Dermis microvascular lymphatic vessel endothelial cell (primary cell): Measurements from ENCODE around the gene TLE2. TPM values are rescaled to one million over a fixed set of nuclear protein-coding genes. Genes with fewer than 3 reads are reported as not detected.

Experiments
- DNase-seq, 2 donors: peaks; one replicate each; pipeline versions ENCODE4 v3.0.0 to v3.0.0-alpha.2; 2010; ENCODE audit warnings: low read depth in 2 of 2
- total RNA-seq: library from RNA; depleted of rRNA; stranded (reverse); fragments of >200 nt; gene quantifications from 2 replicates; pipeline ENCODE4 v1.2.1, GENCODE V29; 2014

Gene TLE2
- 2.7 and 24.9 TPM in 2 replicates for total RNA-seq

DNA sequence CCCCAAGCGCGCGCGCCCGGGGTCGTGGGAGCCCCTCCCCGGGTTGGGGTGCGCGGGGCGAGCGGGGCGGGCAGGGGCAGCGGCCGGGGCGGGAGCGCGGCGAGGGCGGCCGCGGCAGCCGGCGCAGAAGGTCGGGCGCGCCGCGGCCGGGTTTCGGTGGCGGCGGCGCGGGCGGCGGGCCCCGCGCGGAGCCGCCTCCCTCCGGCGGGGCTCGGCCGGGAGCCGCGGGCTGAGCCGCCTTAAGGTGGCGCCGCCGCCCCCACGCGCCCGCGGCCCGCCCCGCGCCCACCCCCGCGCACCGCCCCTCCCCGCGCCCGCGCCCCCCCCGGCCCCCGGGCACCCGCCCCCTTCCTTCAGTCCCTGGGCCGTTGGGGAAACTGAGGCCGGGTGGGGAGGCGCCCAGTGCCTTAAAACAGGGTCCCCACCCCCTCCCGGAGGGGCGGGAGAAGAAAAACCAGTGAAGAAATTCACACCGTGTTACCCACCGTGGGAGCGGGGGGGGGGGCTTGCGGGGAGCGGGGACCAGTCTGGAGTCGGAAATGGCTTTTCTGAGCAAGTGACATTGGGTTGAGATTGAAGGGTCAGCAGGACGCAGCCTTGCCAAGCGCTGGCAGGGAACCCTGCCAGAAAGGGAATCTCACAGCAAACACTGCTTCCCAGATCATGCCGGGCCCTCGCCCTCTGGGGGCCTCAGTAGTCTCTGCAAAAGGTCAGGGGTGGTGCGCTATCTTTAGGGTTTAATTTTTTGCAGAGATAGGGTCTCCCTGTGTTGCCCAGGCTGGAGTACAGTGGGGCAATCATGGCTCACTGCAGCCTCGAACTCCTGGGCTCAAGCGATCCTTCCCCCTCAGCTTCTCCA, at the start of gene TLE2:
TLE2 (minus strand) TSS at position 216 of the 859 bp plus-strand sequence. CDS start 376 bp downstream, outside the sequence.
- DNase-seq: peak in 1 of 2 donors; percentile 24

DNA sequence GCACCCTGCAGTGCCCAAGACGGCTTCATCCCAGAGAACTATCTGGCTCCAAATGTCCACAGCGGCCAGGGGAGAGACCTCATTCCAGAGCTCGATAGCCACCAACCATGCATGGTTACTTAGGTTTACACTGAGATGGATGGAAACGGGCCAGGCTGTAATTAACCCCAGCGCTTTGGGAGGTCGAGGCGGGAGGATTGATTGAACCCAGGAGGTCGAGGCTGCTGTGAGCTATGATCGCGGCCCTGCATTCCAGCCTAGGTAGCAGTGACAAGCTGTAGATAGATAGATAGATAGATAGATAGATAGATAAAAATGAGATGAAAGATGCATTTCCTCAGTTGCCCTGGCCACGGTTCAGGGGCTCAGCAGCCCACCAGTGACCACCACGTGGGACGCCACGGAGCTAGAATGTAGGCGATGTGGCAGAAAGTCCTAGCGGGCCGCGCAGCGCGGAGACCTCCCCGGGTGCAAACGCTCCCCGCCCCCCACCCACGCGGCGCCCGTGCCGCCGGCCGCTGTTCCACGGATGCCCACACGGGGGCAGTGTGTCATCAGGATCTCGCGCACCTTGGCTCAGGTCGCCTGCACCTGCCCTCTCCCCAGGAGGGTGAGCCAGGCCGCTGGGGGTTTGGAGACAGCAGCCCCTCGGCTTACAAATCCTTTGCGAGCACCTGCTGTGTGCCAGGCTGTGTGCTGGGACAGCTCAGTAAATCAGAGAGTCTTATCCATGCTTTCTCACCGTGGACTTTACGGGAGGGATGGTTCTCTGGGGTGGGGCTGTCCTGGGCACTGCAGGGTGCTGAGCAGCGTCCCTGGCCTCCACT, 46.7 kb upstream of the TLE2 start:
- peak in 1 of 2 donors; percentile 36 for DNase-seq

- peak in 1 of 2 donors; percentile 13 for DNase-seq
Observed at GRCh38 chr19:3073931-3074595, 45.0 kb upstream of the TLE2 start.

DNA sequence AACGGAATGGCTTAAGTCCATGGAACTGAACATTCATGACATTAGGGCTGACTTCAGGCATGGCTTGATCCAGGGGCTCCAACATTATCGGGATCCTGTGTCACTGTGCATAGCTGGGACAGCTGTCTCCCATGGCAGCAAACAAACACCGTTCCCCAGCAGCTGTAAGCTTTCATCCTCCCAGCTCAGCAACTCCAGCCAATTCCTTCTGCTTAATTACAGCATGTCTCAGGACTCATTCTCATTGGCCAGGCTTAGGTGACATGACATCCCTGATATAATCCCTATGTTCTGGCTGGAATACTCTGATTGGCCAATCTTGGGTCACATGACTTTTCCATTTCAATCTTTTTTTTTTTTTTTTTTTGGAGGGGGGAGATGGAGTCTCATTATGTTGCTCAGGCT, 44.1 kb upstream of the TLE2 start:
- DNase-seq: peak in 1 of 2 donors; percentile 53

DNA sequence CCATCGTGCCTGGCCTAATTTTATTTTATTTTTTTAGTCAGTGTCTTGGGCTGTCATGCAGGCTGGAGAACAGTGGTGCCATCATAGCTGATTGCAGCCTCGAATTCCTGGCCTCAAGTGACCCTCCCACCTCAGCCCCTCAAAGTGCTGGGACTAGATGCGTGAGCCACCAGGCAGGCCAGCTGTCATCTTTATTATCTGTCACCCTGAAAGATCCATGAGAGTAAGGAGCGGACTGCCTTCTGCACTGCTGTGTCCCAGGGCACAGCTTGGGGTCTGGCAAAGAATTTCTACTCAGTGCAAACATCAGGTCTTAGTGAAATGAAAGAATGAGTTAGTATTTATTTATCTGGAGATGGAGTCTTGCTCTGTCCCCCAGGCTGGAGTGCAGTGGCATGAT, 42.7 kb upstream of the TLE2 start:
- DNase-seq: no peak

- DNase-seq: peak in 1 of 2 donors; percentile 55
Observed at GRCh38 chr19:3068071-3068470, 39.0 kb upstream of the TLE2 start.

GRCh38 chr19:3067563-3067962, 38.5 kb upstream of the TLE2 start:
- DNase-seq: no peak

GRCh38 chr19:3066482-3067049, 37.5 kb upstream of the TLE2 start:
- no peak for DNase-seq

DNA sequence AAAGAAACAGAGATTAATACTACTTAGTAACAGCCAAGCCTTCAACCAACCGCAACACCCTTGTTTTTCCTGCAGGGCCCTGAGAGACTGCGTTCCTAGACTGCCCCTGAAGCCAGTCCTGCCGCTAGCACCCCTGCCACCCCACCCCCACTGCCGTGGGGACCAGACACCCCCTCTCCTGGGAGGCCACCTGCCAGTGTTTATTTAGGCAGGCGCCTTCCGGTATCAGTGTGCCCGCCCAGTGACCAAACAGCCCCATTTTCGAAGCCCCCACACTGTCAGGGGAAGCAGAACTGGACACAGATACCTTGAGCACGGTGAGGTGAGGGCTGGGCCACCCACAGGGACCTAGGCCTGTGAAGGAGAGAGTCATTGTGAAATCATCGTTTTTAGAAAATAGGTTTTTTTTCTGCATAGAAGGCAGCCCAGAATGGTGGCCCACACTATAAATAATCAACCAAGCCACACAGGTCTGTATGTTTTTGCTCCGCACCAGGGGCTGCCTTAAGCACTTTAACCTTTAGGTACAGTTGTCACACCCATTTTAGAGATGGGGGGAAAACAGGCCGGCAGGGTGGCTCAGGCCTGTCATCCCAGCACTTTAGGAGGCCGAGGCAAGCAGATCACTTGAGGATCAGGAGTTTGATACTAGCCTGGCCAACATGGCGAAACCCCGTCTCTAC, 36.7 kb upstream of the TLE2 start:
- DNase-seq: no peak

DNA sequence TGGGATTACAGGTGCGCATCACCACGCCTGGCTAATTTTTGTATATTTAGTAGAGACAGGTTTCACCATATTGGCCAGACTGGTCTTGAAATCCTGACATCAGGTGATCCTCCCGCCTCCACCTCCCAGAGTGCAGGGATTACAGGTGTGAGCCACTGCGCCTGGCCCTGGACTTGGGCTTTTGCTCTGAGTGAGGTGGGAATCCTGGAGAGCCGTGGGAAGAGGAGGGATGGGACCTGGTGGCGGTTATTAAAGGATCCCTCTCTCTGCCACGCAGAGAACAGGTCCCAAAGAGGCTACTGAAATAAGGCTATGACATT, 34.9 kb upstream of the TLE2 start:
- DNase-seq: no peak

GRCh38 chr19:3062165-3063105, 33.4 kb upstream of the TLE2 start, which contains the start of gene TLE5:
TLE5 (minus strand) TSS chr19:3062495; CDS start chr19:3062200, 295 bp downstream.
- peak in 1 of 2 donors; percentile 57 for DNase-seq

DNA sequence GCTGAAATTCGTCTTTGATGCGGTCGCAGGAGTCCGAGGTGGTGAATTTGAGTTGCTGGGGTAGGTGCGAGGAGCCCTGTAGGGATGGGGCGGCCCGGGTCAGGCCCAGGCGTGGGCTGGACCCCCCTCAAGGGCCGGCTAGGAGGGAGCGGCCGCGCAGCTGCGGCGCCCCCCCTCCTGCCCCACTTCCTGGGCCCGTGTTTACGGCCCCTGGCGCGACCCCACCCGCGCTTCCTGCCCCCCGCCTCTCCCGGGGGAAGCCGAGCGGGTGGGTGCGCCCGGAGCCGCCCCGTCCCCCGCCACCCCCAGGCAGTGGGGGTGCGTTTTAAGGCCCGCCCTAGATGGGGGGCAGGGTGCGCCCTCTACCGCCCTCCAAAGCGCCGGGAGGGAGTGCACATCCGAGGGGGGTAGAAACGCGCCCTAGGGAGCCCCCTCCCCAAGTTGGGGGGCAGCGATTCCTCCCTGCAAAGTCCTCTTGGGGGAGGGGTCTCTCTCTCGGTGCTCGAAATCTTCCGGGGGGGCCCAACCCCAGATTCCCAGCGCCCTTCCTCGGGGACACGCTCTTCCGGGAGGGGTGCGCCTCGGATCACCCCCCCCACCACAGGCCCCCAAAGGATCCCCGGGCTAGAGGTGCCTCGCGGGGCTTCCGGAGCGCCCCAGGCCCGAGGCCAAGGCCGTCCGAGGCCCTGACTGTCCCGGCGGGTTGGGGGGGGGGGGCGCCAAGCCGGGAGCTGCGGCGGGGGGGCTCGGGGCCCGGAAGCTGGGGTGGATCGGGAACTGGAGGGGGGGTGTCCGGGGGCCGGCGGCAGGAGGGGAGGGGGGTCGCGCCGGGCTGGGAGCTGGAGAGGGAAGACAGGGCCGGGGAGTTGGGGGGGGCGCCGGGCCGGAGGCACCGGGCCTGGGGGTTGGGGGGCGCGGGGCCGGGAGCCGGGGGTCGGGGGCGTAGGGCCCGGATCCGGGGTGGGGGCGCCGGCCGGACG, 32.4 kb upstream of the TLE2 start:
- DNase-seq: peak in 1 of 2 donors; percentile 31

- DNase-seq: no peak
Observed at GRCh38 chr19:3060857-3061181, 31.7 kb upstream of the TLE2 start.

DNA sequence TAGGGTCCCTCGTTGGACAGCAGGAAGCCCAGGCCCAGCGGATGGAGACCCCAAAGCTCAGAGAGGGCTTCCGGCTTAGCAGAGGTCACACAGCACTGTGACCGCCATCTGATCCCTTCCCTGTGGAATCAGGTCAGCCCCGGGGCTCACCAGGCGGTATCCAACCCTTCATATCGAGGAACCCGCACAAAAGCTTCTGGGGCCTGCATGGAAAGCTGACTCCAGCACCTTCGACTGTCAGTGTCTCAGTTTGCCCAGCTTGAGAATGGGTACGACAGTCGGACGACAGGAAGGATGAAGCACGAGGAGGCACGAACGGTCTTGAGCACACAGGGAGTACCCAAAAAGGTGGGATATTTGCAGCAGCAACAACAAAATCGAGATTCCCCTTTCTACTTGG, 30.6 kb upstream of the TLE2 start:
- no peak for DNase-seq

DNA sequence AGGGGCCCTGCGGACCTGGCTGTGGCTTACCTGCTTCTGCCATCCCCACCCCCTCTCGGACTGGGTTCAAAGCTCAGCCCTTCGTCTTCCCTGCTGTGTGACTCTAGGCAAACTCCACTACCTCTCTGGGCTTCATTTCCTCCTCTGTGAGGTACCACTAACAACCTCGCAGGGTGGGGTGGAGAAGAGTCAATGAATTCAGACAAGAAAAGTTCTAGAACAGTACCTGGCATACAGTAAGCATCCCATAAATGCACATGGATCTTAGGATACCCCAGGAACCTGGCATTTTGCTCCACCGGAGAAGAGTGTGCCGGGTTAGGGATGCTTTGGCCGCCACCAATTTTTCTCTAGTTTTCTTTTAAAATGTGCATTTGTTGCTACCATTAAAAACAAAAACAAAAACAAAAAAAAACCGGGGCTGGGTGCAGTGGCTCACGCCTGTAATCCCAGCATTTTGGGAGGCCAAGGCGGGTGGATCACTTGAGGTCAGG, 29.8 kb upstream of the TLE2 start:
- no peak for DNase-seq

DNA sequence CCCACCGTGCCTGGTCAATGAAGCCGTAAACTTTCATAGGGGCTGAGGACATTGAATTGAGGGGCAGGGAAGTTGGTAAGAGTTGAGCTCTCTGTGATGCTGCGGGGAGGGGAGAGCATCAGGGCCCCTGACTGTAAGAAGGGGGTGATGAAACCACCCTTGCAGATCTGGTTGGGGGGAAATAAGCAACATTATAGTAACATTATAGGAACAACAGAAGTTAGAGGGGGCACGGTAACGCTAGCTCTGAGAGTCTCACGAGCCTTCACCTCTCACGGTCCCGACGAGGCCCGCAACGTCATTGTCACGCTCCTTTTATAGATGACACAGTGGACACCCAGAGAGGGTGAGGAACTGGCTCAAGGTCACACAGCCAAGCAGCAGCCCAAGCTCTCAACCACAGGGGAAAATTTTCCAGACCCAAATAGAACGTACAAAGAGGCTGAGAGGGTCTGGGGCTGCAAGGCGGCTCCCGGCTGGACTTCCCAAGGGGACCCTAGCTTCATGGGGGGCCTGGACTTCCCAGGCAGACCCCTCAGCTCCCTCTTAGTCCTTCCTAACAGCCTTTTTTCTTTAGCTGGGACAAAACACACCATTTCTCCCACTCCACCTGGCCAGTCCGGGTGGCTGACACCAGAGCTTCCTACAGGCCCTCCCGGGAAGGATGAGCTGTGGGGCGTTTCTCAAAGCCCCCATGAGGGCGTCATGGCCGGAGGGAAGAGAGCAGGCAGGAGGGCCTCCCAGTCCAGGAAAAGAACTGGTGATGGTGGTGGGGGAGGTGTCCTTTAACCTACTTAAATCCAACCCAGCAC, 29.1 kb upstream of the TLE2 start:
- no peak for DNase-seq

DNA sequence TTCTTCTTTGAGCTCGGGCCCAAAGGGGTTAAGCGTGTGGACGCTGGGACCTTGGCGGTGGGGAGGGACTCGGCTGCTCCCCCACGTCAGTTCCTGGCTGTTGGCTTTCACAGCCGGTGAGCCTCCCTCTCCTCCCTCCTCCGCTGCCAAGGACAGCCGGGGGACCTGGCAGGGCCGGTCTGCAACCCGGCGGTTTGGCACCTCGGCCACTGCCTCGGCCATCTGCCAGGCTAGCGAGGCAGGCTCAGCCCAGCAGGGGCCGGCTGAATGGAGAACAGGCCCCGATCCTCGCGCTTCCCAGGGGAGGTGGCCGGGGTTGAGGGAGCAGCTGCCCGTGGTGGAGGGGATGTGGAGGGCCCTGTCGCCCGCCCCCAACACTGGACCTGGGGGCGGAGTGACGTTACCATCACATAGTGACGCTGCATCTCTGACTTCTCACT, 28.2 kb upstream of the TLE2 start:
- DNase-seq: peak in 1 of 2 donors; percentile 36
